Stimulated activated CD8-positive, alpha-beta memory T cell treated with anti-CD3 and anti-CD28 coated beads, Interleukin-2, amount 100 ng/mL, for 1 hour (primary cell): Measurements from ENCODE around the gene FARS2.

Experiments used
- DNase-seq, 2 donors: peaks; one replicate each; pipeline ENCODE4 v3.0.0-alpha.2; 2020; ENCODE audit warnings: low read depth in 2 of 2

The FARS2 gene

DNA sequence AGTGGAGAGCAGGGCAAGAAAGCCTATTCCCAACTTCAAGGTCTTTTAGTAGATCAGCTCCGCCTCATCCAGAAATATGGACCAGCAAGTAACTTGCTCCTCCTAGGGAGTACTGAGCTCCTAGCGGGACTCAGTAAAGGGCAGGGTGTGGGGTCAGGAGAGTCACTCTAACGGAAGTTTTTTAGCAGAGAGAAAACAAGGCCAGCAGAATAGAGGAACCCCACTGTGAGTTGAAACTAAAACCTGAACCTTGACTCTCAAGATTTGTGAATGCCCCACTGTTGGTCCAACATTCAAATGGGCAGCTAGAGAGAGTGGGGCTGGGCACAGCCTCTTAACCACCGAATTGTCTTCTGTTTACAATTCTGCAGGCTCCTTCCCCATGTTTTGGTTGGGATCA, 244.8 kb downstream of the FARS2 start:
- no peak for DNase-seq

DNA sequence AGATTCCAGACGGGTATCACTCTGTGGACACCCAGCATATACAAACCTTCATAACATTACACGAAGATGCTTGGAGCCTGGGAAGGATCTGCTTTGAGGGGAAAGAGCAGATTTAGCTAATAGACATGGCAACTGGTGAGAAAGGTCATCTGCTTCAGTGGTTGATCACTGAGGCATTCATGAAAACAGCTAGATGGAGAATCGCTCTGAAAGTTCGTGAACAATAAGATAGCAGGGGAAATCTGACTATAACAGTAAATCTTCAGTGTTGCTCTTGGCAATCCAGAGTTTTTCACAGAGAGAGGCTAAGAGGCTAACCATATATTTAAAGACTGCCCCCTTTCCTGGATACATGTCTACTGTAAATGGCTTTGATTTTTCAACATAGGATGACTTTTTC, 245.3 kb downstream of the FARS2 start:
- no peak for DNase-seq

DNA sequence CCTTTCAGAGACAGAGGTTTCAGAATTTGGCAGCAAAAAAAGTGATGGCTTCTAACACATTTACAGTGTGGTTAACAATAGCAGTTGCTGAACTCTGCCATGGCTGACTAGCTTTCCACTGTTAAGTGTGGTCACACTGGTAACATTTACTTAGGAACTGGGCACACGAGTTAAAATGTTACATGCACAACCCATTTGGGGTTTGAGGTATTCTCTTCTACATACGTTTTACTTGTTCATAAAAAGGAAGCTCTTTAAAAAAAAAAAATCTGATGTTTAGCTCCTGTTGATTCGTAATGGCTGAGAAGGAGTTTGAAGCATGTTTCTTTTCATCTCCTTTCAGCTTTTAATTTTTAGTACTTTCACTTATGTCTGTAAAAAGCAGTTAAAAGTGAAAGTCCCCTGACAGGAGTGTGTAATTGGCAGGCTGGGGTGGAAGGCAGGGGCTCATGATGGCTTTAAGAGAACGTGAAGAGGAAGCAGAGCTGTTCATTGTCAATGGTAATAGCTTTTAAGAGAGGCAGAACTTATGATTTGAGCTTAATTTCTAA, 245.9 kb downstream of the FARS2 start:
- no peak for DNase-seq

GRCh38 chr6:5509106-5509505, 247.8 kb downstream of the FARS2 start:
- DNase-seq: no peak

- DNase-seq: no peak
These were observed 249.2 kb downstream of the FARS2 start for GRCh38 chr6:5510331-5511133.

GRCh38 chr6:5511954-5512353, 250.6 kb downstream of the FARS2 start:
- no peak for DNase-seq

- no peak for DNase-seq
These were observed 251.1 kb downstream of the FARS2 start for GRCh38 chr6:5512422-5512821.

DNA sequence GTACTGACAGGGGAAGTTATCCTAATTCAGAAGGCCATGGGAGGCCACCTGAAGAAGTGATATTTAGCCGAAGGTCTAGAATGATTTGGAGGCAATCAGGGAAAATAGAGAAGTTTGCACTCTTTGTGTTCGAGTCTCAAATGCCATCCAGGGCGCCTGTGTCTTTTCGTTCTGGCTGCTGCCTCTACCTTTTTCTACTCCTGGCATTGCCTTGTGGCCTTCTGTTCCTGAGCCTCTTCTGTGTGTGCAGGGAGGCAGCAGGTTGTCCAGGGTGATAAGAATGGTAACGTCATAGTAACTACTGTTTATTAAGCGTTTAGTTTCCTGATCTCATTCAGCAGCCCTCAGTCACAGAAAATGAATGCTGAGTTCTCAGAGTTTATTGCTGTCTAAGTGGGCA, 252.1 kb downstream of the FARS2 start:
- no peak for DNase-seq

- DNase-seq: no peak
These were observed 253.0 kb downstream of the FARS2 start for GRCh38 chr6:5514353-5514752.

DNA sequence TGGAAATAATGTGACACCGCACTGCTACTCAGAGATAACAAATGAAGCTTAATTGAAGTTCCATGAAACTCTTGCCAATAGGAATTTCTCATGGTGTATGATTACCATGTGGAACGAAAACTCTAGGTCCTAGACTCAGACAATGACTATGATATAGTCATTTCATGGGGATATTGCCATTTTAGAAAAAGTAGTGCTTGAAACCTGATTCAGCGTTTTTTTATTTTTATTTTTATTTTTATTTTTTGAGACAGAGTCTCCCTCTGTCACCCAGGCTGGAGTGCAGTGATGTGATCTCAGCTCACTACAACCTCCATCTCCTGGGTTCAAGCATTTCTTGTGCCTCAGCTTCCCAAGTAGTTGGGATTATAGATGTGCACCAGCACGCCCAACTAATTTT, 253.9 kb downstream of the FARS2 start:
- DNase-seq: no peak

DNA sequence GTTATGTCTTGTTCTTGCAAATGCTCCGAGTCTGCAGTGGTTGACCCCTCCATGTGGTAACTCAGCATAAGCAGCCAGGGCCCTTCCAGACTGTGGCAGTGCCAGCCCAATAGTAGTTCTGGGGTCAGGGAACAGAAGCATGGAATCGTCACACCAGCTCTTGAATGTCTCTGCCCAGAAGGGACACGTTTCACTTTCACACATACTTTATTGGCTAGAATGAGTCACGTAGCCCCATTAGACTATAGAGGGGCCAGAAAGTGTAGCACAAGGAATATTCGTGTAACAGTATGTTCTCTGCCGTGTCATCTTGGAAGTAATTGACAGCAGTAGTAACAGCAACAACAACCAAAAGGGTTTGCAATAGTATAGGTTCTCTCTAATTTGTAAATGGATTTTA, 254.7 kb downstream of the FARS2 start:
- no peak for DNase-seq

- peak in 1 of 2 donors; percentile 11 for DNase-seq
These were observed 256.5 kb downstream of the FARS2 start for GRCh38 chr6:5517796-5518195.

GRCh38 chr6:5518936-5519491, 257.7 kb downstream of the FARS2 start:
- no peak for DNase-seq

GRCh38 chr6:5520796-5521195, 259.5 kb downstream of the FARS2 start:
- DNase-seq: no peak

DNA sequence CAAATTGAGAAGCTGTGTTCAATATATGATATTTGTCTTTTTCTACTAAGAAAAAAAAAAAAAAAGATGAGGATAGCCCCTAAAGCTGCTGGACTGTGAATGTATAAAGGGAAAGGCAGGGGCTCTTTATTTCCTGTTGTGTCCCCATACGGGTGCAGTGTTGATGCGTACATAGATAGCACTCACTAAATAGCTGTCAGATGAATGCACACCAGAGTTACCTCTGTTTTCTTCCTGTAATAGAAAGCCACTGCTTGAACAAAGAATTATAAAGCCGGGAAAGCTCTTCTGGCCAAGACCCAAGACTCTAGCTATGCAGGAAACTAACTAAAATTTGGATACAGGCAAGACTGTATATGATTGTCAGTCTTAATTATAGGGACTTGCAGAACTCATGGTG, 260.0 kb downstream of the FARS2 start:
- no peak for DNase-seq

DNA sequence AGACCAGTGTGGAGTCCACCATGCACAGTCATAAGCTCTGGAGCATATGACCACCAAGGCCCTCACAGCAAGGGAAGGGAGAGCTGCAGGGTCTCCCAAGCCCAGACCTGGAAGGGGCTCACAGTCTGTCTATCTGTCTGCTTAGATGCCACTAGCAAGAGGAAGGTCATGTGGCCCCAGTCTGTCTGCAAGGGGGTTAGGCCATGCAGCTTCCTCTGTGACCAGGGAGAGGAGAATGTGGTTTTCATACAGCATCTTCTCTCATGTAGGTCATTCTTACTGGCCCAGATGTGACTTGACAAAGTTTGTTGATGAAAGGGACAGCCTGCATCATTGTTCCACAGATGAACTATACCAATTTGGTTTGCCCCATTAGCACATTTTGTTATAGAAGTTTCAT, 260.8 kb downstream of the FARS2 start:
- DNase-seq: no peak

- DNase-seq: no peak
These were observed 262.8 kb downstream of the FARS2 start for GRCh38 chr6:5524110-5524509.

DNA sequence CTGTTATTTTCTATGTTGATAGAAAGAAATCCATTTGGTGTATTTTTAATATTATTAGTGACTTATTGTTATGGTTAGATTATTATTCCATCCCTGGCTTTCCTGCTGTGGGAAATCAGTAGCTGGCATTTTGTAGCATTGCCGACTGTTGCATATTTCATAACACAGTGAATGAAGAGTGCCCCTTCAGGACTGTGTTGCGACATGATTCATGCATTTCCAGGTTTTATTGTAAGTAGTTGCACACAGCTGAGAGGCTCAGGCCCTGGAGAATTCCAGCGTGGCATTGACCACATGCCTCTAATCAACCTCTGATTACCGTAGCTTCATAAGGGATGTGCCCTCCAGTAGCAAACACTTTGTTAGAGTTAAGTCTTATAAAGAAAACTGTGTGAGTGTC, 263.9 kb downstream of the FARS2 start:
- DNase-seq: no peak

DNA sequence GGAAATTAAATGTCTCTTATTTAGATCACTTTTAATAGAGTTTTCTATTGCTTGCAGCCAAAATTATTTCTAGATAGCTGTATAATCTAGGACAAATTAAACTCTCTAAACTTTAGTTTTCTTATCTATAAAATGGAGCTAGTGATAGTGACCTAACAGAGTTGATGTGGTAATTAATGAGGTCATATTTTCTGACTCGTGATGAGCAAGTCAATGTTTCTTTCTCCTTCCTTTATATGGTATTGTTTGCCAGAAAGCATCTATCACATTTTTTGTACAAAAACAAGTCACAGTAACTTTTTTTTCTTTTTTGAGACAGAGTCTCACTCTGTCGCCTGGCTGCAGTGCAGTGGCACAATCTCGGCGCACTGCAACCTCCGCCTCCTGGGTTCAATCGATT, 267.7 kb downstream of the FARS2 start:
- DNase-seq: no peak

DNA sequence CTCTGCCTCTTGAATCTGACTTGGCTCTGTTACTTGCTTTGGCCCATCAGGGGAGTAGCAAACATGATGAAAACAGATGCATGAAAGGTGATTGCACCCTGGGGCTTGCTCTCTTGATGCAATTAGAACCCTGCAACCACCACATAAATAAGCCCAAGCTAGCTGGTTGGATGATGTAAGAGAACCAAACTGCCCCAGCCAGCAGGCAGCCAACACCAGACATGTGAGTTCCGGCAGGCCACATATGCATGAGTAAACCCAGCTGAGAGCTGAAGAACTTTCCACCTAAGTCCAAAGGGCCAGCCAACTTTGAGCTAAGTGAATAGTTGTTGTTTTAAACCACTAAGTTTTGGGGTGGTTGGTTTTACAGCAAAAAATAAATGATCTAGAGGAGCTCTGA, 268.4 kb downstream of the FARS2 start:
- no peak for DNase-seq

DNA sequence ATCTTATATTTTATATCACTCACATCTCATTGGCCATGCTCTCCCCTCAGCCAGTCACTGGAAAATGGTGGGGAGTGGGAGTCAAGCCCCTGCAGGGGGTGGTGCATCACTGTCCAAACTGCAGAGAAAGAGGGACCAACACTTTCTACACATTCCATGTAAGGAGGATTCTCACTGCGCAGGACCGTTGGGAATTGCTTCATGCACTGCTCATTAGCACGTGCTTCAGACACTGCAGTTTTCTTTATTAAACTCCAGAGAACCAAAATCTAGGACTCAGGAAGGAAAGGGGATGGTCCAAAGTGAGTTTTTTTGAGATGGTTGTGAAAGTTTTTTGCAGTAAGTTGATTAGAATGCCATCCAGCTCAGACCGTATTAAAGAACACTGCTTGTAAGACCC, 269.8 kb downstream of the FARS2 start:
- DNase-seq: no peak

GRCh38 chr6:5531853-5532375, 270.6 kb downstream of the FARS2 start:
- DNase-seq: no peak

- no peak for DNase-seq
These were observed 271.6 kb downstream of the FARS2 start for GRCh38 chr6:5532941-5533340.
